ENCODE measurements around the gene ZBTB3.
"Not testable (repeated sequence)": the region's sequence is repeated elsewhere in the genome, so short reads cannot be mapped to it uniquely, and the experiment has no call there.

Gene ZBTB3

DNA sequence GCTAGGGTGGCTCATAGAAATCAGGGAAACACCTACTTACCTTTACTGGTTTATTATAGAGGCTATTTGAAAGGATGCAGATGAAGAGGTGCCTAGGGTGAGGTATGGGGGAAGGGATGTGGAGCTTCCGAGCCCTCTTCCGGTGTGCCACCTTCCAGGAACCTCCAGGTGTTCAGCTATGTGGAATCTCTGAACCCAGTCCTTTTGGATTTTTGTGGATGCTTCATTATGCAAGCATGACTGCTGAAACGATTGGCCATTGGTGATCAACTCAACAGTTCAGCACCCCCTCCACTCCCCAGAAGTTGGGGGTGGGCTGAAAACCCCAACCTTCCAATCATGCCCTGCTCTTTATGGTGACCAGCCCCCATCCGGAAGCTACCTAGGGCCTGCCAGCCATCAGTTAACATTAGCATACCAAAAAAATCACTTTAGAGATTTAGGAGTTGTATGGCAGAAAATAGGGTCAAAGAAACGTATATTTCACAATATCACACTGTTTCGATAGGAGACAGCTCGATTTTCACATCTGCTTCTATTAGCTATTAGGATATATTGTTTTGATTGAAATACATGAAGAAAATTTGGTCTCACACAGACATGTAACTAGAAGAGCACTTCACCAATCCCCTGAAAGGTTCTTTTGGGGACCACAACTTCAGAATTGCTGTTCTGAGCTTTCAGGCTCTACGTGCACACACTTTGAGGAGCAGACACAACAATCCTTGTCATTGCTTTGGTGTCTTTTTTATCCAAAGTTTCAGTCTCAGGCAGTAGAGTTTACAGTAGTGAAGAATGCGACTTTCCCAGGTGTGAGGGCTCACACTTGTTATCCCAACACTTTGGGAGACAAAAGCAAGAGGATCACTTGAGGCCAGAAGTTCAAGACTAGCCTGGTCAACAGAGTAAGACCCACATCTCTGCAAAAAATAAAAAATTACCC is 4.2 kb upstream of the ZBTB3 start:
- no peak for DNase-seq (ENCODE audit: low spot score)

DNA sequence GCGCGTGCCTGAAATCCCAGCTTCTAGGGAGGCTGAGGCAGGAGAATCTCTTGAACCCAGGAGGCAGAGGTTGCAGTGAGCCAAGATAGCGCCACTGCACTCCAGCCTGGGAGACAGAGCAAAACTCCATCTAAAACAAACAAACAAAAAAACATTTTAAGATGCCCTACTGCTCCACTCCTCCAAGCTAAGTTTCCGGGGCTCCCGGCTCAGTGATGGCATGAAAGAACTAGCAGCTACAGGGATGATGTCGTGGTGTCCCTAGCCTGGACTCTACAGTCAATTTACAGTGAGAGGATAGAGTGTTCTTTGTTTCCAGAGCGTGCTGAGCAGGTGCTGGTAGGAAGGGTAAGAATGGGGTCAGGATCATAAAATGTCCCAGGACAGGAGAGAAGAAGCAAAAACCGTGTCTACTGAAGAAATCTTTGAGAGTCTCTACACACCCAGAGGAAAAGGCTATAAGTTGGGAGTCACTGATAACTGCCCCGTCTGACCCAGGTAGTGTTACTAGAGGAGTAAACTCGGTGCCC is 1.2 kb upstream of the ZBTB3 start:
- no peak for DNase-seq (ENCODE audit: low spot score)

DNA sequence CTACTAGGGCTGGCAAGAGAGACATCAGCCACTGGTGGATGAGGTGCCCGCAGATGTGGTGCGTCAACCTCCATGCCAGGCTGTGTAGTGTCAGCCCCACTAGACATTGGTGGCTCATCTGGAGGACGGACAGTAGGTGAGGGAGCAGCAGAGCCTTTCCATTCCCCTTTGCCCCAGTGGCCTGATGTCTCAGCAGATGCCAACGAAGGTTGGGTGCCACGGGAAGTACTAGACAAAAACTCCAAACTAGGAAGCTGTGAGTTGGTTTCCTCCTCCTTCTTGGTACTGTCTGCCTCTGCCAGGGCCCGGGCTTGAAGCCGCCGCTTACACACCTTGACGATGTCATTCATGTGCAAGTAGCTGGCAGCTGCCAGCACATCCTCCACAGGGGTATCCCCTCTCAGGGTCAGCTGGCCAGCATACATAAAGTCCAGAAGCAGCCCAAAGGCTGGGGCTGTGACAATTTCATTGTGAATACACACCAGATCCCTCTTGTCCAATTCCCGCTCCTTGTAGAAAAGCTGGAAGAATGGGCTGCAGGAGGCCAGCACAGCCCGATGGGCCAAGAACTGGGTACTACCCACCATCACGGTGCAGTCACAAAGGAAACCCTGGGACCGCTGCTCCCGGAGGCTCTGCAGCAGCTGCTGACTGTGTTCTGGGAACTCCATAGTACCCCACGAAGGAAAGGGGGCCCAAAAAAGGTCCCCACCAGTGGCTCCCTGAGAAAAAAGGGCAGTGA is 795 bp downstream of the ZBTB3 start:
- no peak for DNase-seq (ENCODE audit: low spot score)

DNA sequence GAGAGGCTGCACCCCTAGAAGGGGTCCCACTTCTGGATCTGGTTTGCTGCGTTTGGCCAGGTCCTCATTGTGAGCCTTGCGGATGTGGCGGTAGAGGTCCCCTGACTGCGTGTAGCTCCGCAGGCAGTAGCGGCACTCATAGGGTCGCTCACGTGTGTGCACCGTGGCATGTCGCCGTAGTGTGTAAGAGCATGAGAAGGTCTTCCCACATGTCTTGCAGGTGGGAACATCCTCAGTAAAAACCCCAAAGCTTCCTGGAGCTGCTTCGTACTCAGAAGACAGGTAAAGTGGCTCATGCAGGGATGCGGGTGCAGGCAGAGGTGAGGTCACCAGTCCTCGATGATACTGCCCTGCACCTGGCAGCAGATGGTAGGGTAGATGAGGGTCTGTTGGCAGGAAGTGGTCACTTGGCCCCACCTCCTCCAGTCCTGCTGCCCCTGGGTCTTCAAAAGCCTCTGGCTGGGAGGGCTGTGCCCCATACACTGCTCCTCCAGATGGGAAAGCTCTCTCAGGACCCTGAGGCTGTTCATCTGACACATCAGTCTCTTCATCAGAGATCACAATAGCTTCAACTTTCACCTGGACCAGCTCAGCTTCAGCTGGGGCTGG is 1.7 kb downstream of the ZBTB3 start:
- DNase-seq (ENCODE audit: low spot score), result no peak

DNA sequence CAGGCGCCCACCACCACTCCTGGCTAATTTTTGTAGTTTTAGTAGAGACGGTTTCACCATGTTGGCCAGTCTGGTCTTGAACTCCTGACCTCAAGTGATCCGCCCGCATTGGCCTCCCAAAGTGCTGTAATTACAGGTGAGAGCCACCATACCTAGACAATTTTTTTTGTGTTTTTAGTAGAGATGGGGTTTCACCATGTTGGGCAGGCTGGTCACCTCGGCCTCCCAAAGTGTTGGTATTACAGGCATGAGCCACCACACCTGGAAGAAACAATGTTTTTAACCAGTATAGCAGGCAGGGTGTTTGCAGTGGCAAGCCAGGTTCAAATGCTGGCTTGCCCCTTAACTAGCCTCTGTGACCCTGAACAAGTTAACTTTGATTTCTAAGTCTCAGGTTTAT is 4.0 kb downstream of the ZBTB3 start:
- not testable (repeated sequence) for DNase-seq (ENCODE audit: low spot score)

DNA sequence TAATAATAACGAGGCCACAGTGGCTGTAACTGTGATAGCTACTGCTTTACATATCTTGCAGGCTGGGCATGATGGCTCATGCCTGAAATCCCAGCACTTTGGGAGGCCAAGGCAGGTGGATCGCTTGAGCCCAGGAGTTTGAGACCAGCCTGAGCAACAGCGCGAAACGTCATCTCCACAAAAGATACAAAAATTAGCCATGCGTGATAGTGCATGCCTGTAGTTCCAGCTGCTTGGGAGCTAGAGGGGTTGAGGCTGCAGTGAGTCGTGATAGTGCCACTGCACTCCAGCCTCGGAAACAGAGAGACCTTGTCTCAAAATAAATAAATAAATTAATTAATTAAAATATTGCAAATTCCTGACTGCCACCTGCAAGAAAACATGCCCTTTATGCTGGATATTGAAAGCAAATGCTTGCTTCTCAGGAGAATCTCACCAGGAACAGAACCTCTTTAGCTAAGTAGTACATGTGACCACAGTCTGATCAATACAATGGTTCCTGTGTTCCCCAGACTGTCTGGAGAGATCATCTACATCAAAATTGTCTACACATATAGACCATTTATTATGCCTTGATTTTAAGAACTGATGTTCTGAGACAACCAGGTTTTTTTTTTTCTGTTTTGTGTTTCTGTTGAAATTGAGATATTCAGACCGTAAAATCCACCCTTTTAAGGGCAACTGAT is 6.3 kb downstream of the ZBTB3 start:
- no peak for DNase-seq (ENCODE audit: low spot score)

DNA sequence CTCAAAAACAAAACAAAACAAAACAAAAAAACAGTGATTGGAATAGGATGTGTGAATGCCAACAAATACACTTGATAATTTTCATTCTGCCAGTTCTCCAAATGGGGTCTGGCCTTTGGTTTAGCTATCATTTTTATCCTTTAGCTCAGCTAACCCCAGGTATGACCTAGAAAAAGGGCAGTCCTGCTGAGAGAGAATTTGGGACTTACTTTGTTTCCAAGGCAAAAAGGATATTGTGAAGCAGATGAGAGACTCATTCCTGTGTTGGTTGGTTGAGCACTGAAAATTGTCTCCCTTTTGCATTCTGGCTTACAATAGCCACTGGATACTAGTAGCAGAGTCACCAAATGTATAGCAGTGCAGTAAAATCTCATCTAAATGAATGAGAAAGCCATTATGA is 16.8 kb downstream of the ZBTB3 start:
- DNase-seq (ENCODE audit: low spot score), result no peak

DNA sequence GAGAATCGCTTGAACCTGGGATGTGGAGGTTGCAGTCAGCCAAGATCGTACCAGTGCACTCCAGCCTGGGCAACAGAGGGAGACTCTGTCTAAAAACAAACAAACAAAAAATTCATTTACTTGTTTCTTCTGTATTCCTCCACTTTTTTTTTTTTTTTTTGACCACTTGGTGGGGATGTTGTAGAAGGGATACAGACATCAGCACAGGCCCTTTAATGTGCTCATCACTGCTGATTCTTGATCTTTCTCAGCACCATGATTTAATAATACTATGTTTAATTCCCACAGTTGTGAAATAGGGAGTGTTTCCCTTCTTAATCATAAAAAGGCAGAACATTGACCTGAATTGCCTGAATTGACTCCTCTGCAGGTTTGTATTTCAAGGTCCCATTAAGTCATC is 21.1 kb downstream of the ZBTB3 start:
- no peak for DNase-seq (ENCODE audit: low spot score)

DNA sequence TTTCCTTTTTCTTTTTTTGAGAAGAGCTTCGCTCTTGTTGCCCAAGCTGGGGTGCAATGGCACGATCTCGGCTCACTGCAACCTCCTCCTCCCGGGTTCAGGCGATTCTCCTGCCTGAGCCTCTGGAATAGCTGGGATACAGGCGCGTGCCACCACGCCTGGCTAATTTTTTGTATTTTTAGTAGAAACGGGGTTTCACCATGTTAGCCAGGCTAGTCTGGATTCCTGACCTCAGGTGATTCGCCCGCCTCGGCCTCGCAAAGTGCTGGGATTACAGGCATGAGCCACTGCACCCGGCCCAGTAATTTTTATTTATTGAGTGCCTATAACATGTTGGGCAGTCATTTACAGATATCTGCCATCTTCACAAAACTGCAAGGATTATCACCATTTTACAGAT is 23.9 kb downstream of the ZBTB3 start:
- not testable (repeated sequence) for DNase-seq (ENCODE audit: low spot score)

DNA sequence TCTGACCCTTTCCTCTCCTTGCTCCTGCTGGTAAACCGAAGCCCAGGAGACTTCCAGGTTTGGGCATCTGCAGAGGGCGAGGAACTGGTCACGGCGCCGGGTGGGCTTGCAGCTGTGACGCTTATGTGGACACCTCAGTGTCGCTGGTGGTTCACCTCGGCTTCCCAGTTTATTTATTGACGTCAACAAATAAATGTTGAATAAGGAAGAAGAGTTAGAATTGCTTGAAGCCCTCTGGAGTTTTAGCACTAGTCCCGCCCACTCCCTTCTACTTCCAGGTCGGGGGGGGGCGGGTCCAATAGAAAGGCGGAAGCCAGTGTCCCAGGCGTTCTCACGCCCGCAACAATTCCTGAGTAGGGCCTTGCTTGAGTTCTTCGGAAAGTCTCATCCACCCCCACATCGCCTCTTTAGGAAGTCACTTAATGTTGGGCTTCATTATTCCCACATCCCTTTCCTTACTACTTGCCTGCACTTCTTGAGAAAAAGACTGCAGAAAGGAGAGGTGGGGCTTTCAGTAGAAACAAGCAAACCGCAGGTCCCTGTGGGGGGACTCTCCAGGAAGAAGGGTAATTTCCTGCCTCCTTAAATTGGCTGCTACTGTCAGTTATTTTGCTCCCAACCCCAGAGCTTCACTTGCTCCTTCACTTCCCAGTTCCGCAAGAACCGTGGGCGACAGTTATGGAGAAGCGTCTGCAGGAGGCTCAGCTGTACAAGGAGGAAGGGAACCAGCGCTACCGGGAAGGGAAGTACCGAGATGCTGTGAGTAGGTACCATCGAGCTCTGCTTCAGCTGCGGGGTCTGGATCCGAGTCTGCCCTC is 25.6 kb downstream of the ZBTB3 start, which contains the start of gene TTC9C:
TTC9C (plus strand) TSS at position 316 of the 818 bp plus-strand sequence; CDS start at position 679, 363 bp downstream.
- DNase-seq (ENCODE audit: low spot score), result peak; percentile 78

DNA sequence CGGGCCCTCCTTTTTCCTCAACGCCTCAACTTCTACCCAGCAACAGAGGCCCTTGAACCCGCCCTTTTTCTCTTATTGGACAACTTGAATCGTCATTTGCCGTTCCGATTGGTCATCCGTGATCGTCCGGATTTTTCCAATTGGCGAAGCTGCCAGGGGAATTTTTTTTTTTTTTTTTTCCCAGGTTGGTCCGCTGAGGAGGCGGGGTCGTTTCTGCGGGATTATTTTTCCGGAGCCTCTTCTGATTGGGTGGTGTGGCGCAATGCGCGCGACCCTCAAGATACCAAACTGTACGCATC is 26.1 kb downstream of the ZBTB3 start:
- DNase-seq (ENCODE audit: low spot score), result peak; percentile 90

DNA sequence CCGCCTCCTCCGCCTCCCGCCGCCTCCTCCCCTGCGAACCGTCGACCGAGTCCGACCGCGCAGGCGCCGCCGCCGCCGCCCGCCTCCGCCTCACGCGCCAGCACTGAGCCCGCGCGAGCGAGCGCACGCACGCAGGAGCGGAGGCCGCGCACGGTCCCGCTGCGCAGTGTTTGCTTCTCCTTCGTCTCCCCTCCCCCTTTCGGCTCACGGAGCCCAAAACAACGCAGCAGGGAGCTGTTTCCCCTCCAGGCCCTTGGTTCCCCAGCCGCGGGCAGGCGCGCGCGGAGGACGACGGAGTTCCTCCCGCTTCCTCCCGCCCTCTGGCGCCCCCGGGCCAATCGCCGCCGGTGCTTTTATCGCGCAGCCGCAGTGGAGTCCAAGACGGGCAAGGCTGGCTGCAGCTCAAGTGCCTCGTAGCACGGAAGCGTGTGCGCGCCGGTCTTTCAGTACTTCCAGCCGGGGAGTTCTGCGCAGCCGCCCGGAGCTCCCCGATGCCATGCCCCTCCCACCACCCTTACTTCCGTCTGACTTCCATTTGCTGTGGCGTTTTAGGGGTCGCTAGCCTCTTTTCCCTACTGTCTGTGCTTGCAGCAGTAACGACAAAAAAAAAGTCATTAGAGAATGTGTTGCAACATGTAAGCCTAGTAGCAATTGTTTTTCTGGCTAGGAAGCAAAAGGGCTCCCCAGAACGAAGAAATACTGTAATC is 26.6 kb downstream of the ZBTB3 start, which contains the start of gene HNRNPUL2:
HNRNPUL2 (minus strand) TSS at position 293 of the 707 bp plus-strand sequence. CDS start 301 bp downstream, outside the sequence.
- DNase-seq (ENCODE audit: low spot score), result peak; percentile 98

DNA sequence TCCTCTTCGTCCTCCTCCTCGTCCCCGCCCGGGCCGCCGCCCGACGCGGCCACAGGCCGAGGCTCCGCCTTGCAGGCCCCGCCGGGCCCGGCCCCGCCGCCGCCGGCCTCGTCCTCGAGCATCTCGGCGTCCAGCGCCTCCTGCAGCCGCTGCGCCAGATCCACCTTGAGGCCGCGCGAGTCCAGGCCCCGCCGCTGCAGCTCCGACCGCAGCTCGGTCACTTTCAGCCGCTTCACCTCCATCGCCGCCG is 27.1 kb downstream of the ZBTB3 start:
- no peak for DNase-seq (ENCODE audit: low spot score)

DNA sequence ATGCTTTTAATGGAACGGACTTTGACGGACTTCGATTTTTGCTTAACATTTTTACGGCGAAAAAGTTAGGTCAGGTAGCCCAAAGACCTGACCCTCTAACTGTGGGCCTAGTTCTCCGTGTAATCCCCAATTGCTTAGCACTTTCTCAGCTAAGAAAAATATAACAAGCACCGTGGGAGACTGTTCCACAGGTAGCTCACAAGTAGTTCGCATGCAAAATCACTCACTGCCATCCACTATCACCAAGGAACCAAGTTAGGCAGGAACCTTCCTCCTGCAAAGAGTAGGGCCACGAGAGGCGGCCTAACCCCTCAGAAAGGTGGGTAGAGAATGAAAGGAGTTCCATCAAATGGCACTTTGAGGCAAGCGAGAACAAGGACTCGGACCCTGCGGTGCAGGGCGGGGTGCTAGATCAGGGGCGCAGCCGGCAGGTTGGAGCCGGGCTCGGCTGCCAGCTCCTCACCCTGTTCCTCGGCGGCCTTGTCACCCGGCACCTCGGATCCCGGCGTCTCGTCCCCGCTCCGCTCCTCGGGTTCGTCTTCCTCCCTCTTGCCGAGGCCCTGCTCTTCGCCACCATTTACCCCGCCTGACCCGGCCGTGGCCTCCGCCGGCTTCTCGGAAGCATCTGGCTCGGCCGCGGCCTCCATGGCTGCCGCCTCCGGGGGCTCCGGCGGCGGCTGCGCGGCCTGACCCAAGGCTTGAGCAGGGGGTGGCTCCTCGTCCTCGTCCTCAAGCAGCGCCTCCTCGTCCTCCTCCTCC is 27.6 kb downstream of the ZBTB3 start:
- no peak for DNase-seq (ENCODE audit: low spot score)

DNA sequence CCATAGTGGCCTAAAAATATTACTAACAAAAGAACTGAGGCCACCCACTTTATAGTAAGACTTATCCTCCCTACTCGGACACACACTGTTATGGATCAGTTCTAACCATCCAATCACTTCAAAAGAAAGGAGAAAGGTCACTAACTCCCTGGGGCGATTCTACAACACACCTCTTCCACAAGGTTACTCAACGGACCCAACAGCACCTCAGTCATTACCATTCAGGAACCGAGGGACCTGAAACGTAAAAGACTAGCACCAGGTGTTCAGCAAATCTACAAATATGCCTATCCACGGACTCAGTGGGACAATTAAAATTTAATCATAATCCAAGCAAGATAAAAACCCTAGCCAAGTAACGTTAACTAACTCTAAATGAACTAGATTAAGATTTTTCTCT is 28.3 kb downstream of the ZBTB3 start:
- no peak for DNase-seq (ENCODE audit: low spot score)

DNA sequence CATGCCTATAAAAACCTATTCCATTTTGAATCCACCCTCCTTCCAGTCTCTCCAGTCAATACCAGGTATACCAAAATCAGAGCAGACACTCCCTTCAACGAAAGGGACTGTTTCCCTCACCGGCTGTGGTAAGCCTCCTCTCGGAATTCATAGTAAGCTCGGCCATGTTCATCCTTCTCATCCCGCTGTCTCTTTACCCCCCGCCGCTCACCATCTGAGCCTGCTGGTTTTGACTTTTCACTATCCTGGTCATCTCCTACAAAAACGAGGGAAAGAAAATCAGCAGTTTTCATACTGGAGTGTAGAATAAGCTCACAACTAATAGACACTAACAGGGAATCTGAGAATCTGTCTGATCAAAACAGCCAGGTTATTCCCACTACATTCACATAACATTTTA is 29.8 kb downstream of the ZBTB3 start:
- no peak for DNase-seq (ENCODE audit: low spot score)

DNA sequence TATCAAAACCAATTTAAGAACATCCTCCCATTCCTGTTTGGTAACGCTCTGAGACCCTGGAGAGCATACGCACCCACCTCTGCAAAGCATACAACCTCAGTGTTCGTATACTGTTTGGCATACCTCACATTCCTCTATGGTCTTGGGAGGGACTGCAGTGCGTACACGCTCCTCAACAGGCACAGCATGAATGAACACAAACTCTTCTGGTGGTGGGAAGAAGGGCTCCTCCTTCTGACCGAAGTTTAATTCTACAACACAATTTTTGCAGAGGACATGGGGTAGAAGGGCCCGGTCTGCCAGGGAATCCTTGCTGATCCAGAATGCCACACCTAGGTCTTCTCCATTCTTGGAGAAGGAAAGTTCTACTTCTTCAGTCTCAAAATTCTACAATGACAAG is 32.0 kb downstream of the ZBTB3 start:
- DNase-seq (ENCODE audit: low spot score), result no peak

DNA sequence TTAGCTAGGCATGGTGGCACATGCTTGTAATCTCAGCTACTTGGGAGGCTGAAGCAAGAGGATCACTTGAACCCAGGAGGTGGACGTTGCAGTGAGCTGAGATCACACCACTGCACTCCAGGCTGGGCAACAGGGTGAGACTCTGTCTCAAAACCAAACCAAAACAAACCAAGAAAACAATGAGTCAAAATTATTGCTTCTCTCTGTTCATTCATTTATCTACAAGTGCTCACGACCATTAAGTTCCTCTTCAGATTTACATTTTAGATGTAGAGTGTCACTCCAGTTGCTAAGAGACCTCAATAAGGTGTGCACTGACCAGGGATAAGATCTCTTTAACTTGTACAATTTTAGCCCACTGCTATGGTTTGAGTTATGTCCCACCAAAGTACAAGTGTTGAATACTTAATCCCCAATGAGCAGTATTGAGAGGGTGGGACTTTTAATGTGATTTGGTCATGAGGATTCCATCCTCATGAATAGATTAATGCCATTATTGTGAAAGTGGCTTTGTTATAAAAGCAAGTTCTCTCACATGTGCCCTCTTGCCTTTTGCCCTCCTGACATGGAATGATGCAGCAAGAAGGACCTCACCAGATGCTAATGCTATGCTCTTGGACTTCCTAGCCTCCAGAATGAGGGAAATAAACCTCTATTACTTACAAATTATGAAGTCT is 34.5 kb downstream of the ZBTB3 start:
- no peak for DNase-seq (ENCODE audit: low spot score)

DNA sequence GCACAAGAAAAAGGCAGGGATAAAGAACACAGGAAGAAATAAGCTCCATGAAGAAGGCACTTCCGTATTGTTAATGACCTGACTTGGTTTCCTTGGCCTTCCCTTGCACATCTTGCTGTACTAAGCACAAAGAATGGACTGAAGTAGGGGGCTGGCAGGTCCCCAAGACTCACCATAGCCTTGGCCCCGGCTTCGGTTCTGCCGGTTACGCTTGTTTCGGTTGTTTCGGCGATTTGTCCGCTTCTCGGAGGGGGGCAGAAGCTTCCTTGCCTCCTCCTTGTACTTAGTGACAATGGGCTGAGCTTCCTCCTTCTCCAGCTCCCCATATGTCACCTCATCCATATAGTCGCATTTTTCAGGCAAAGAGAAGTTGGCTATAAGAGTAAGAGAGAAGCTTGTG is 37.1 kb downstream of the ZBTB3 start:
- no peak for DNase-seq (ENCODE audit: low spot score)
